Measurements from ENCODE around the gene TSPAN17.

The TSPAN17 gene

GRCh38 chr5:176621661-176622079 is 25.6 kb upstream of the TSPAN17 start:
- no peak for DNase-seq (ENCODE audit: low read depth in 3 of 3)

GRCh38 chr5:176624142-176624541 is 23.1 kb upstream of the TSPAN17 start:
- no peak for DNase-seq (ENCODE audit: low read depth in 3 of 3)

GRCh38 chr5:176624938-176625337 is 22.3 kb upstream of the TSPAN17 start:
- no peak for DNase-seq (ENCODE audit: low read depth in 3 of 3)

GRCh38 chr5:176625512-176625911 is 21.8 kb upstream of the TSPAN17 start:
- DNase-seq (ENCODE audit: low read depth in 3 of 3), result no peak

- no peak for DNase-seq (ENCODE audit: low read depth in 3 of 3)
Observed at GRCh38 chr5:176625966-176626875, 21.1 kb upstream of the TSPAN17 start.

- DNase-seq (ENCODE audit: low read depth in 3 of 3), result no peak
Observed at GRCh38 chr5:176626876-176627236, 20.4 kb upstream of the TSPAN17 start.

- no peak for DNase-seq (ENCODE audit: low read depth in 3 of 3)
Observed at GRCh38 chr5:176627582-176627981, 19.7 kb upstream of the TSPAN17 start.

GRCh38 chr5:176628406-176629228 is 18.7 kb upstream of the TSPAN17 start:
- no peak for DNase-seq (ENCODE audit: low read depth in 3 of 3)

- DNase-seq (ENCODE audit: low read depth in 3 of 3), result no peak
Observed at GRCh38 chr5:176629317-176629852, 17.9 kb upstream of the TSPAN17 start.

- peak in 1 of 3 experiments; percentile 33 for DNase-seq (ENCODE audit: low read depth in 3 of 3)
Observed at GRCh38 chr5:176629853-176630680, 17.2 kb upstream of the TSPAN17 start, which contains the start of the genes EIF4E1B and SNCB. Gene EIF4E1B (plus strand): TSS chr5:176630675. CDS start chr5:176642788, 12,113 bp downstream. Gene SNCB (minus strand): TSS chr5:176630534. CDS start chr5:176629654, 880 bp downstream.

- DNase-seq (ENCODE audit: low read depth in 3 of 3), result no peak
Observed at GRCh38 chr5:176630681-176631222, 16.5 kb upstream of the TSPAN17 start.

- no peak for DNase-seq (ENCODE audit: low read depth in 3 of 3)
Observed at GRCh38 chr5:176631383-176632200, 15.7 kb upstream of the TSPAN17 start.

- DNase-seq (ENCODE audit: low read depth in 3 of 3), result no peak
Observed at GRCh38 chr5:176632745-176633144, 14.5 kb upstream of the TSPAN17 start.

- no peak for DNase-seq (ENCODE audit: low read depth in 3 of 3)
Observed at GRCh38 chr5:176633598-176633997, 13.7 kb upstream of the TSPAN17 start.

- DNase-seq (ENCODE audit: low read depth in 3 of 3), result no peak
Observed at GRCh38 chr5:176636426-176636825, 10.9 kb upstream of the TSPAN17 start.

- no peak for DNase-seq (ENCODE audit: low read depth in 3 of 3)
Observed at GRCh38 chr5:176637556-176637955, 9.7 kb upstream of the TSPAN17 start.

GRCh38 chr5:176638437-176638836 is 8.8 kb upstream of the TSPAN17 start:
- DNase-seq (ENCODE audit: low read depth in 3 of 3), result no peak

- DNase-seq (ENCODE audit: low read depth in 3 of 3), result no peak
Observed at GRCh38 chr5:176639208-176639607, 8.1 kb upstream of the TSPAN17 start.

- no peak for DNase-seq (ENCODE audit: low read depth in 3 of 3)
Observed at GRCh38 chr5:176639981-176640380, 7.3 kb upstream of the TSPAN17 start.

- DNase-seq (ENCODE audit: low read depth in 3 of 3), result no peak
Observed at GRCh38 chr5:176640616-176641015, 6.7 kb upstream of the TSPAN17 start.
